Bronchial epithelial cell (primary cell): ENCODE data around the gene SDSL. TPM values are rescaled to one million over a fixed set of nuclear protein-coding genes. Genes with fewer than 3 reads are reported as not detected.

Source experiments
- DNase-seq: peaks from one replicate; pipeline ENCODE4 v3.0.0-alpha.2; 2010; ENCODE audit warnings: low read depth
- FAIRE-seq: peaks from 2 replicates; lab custom pipeline; 2011; peaks lifted over from hg19 to GRCh38; lab: Jason Lieb, UNC
- H3K27me3 ChIP-seq: 2 replicates; pipeline ENCODE4 v1.5.1; 2011; ENCODE audit warnings: low read length; ENCODE audit not compliant: control insufficient read depth, insufficient read depth
- H3K36me3 ChIP-seq: 2 replicates; pipeline ENCODE4 v1.5.1; 2011; ENCODE audit warnings: low read length; ENCODE audit not compliant: control insufficient read depth, insufficient read depth
- H3K4me3 ChIP-seq: 2 replicates; pipeline ENCODE4 v1.5.1; 2011; ENCODE audit warnings: mild to moderate bottlenecking, low read depth, low read length, control low read depth
- total RNA-seq: library from RNA; depleted of rRNA; stranded (reverse); fragments of >200 nt; gene quantifications from 2 replicates; pipeline ENCODE4 v1.2.1, GENCODE V29; 2014
- TF ChIP-seq, protein P1 (sequence below): IDR thresholded peaks from 2 replicates; pipeline ENCODE4 v1.5.1; 2011; ENCODE audit warnings: mild to moderate bottlenecking, moderate library complexity, low read length, control low read depth, inconsistent platforms; ENCODE audit not compliant: insufficient read depth, severe bottlenecking

SDSL gene
- total RNA-seq, 1 donor from 2014 or later = 4.7 TPM

DNA sequence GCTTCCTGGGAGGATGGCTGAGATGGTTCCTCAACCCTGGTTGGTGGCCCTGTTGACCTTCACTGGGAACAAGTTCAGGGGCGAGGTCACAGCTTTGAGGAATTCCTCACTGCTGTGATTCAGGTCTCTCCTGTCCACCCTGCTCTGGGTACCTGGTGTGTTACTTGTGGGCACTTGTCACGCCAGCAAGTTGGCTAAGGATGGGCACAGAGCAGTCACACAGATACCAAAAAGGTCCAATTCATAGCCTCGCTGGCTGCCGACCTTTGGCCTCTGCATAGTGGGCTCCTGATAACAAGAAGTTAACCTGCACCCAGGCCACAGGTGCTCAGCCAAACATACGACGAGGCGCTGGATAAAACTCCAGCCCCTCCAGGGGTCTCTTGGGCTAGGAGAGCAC is 29.7 kb upstream of the SDSL start:
- FAIRE-seq (no peak), DNase-seq (no peak)
- TF ChIP-seq, protein P1, sequence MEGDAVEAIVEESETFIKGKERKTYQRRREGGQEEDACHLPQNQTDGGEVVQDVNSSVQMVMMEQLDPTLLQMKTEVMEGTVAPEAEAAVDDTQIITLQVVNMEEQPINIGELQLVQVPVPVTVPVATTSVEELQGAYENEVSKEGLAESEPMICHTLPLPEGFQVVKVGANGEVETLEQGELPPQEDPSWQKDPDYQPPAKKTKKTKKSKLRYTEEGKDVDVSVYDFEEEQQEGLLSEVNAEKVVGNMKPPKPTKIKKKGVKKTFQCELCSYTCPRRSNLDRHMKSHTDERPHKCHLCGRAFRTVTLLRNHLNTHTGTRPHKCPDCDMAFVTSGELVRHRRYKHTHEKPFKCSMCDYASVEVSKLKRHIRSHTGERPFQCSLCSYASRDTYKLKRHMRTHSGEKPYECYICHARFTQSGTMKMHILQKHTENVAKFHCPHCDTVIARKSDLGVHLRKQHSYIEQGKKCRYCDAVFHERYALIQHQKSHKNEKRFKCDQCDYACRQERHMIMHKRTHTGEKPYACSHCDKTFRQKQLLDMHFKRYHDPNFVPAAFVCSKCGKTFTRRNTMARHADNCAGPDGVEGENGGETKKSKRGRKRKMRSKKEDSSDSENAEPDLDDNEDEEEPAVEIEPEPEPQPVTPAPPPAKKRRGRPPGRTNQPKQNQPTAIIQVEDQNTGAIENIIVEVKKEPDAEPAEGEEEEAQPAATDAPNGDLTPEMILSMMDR = no peak
- H3K4me3 ChIP-seq = no peak overlapping the region
- H3K36me3 ChIP-seq = peaks cover 4% of the 10 kb centered on the region
- H3K27me3 ChIP-seq = no peaks in the 10 kb centered on the region

DNA sequence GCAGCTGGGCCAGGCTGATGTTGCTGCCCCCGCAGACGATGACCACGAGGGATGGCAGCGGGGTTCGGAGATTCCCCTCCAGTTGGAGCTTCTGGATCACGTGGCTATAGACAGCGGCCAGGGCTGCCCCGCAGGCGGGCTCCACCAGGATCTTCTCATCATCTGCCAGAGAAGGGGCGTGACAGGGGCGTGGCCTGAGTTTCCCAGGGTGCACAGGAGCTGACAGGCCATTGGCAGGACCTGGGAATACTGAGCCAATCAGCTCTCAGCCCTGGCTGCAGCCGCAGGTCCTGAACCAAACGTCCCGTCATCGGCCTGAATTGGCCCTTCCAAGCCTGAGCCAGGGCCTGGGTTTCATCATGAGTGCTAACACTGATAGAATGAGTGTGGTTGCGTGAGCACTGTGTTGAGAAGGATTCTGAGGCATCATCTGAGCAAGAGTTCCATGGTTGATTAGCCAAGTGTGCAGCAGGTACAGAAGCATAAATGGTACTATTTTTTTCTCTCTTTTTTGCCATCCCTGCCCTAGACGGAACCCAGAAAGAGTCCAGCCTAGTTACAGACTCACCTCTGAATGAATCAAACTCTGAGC is 29.1 kb upstream of the SDSL start:
- H3K36me3 ChIP-seq = peaks cover 4% of the 10 kb centered on the region
- H3K27me3 ChIP-seq = no peaks in the 10 kb centered on the region
- no peak for FAIRE-seq
- H3K4me3 ChIP-seq = no peak overlapping the region
- no peak for DNase-seq
- TF ChIP-seq, protein P1 = no peak

DNA sequence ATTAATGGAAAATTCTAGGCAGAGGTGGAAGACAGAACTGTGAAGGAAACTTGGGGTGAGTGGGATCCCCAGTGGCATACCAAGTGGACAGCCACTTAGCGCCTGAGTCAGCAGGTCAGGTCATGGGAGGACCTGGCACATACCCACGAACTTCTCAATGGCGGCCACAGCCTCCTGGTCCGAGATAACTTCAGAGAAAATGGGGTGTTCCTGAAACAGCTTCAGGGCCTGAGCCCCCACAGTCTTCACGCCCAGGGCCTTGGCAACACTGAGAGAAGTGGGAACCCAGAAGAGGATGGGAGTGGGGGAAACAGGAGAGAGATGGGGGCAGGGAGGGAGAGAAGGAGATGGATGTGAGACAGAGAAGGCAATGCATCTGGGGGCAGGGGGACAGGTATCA is 28.4 kb upstream of the SDSL start:
- no peak overlapping the region for H3K4me3 ChIP-seq
- TF ChIP-seq, protein P1 = no peak
- peaks cover 3% of the 10 kb centered on the region for H3K36me3 ChIP-seq
- DNase-seq = no peak
- no peak for FAIRE-seq
- H3K27me3 ChIP-seq = no peaks in the 10 kb centered on the region

DNA sequence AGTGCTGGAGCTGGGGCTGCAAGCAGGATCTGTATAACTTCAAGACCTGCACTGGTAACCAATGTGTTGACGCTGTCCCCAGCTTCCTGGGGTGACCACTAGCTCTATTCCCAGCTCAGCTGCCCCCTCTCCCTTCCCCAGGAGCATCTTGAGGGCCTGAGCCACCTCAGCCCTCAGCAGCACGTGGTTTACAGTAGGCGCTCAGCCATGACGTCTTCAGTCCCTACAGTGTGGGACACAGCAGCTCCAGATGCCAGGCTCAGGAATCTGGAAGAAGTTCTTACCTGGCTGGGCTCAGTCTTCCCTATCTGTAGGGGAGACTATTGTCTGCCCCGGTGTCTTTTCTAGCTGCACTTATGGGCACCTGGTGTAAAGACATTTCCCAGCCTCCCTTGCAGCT is 27.1 kb upstream of the SDSL start:
- Histone ChIP-seq H3K4me3 (no peak overlapping the region), H3K36me3 (no peaks in the 10 kb centered on the region), H3K27me3 (no peaks in the 10 kb centered on the region)
- no peak for DNase-seq
- FAIRE-seq = peak; percentile 64
- TF ChIP-seq, protein P1 = no peak

DNA sequence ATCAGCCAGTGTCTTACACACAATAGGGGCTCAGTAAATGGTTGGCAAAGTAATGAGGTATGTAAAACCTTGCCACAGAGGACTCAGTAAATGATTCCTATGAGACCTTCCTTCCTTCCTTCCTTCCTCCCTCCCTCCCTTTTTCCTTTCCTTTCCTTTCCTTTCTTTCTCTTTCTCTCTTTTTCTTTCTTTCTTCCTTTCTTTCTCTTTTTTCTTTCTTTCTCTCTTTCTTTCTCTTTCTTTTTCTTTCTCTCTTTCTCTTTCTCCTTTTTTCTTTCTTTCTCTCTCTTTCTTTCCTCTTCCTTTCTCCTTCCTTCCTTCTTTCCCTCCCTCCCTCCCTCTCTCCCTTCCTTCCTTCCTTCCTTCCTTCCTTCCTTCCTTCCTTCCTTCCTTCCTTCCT is 26.0 kb upstream of the SDSL start:
- no peak for FAIRE-seq
- DNase-seq = no peak
- TF ChIP-seq, protein P1 = no peak
- no peaks in the 10 kb centered on the region for H3K27me3 ChIP-seq
- H3K4me3 ChIP-seq = no peak overlapping the region
- no peaks in the 10 kb centered on the region for H3K36me3 ChIP-seq
